Measurements from ENCODE around the gene RPS13.

The RPS13 gene

GRCh38 chr11:17076517-17077239 is 789 bp downstream of the RPS13 start:
- Histone ChIP-seq H3K4me1 (ENCODE audit: insufficient read depth, low read length, poor library complexity, severe bottlenecking) (peaks cover 23% of the 10 kb centered on the region), H3K27me3 (ENCODE audit: insufficient read depth, low read length, poor library complexity, severe bottlenecking) (no peaks in the 10 kb centered on the region), H3K4me2 (ENCODE audit: low read depth, low read length, poor library complexity, severe bottlenecking) (peak overlapping the region; percentile 89), H3K79me2 (ENCODE audit: insufficient read depth, low read length) (peaks cover 51% of the 10 kb centered on the region), H3K9me3 (ENCODE audit: insufficient read depth, low read depth, low read length) (no peaks in the 10 kb centered on the region), H3K36me3 (ENCODE audit: insufficient read depth, low read length) (peaks cover 15% of the 10 kb centered on the region; the same call in 1 of the 2 replicates), H3F3A (ENCODE audit: low read depth) (no peaks in the 10 kb centered on the region), H3K9me2 (replicated peaks; ENCODE audit: low read depth, low read length) (no peaks in the 10 kb centered on the region), H2AFZ (ENCODE audit: low read length) (no peak overlapping the region), H3K9ac (ENCODE audit: low read depth, low read length, poor library complexity, severe bottlenecking) (peak overlapping the region; percentile 93), H4K20me1 (ENCODE audit: insufficient read depth, low read length, poor library complexity, severe bottlenecking) (peaks cover 34% of the 10 kb centered on the region), H3K4me3 (ENCODE audit: low read length, poor library complexity, severe bottlenecking) (peak overlapping the region; percentile 90)
- TF ChIP-seq CTCF (conservative IDR thresholded peaks at IDR 0.05; ENCODE audit: low read length) (no peak), EZH2phosphoT487 (IDR thresholded peaks at IDR 0.05; ENCODE audit: borderline replicate concordance) (no peak)

GRCh38 chr11:17075506-17075905 is 2.0 kb downstream of the RPS13 start:
- peak overlapping the region; percentile 89 for H3K4me2 ChIP-seq (ENCODE audit: low read depth, low read length, poor library complexity, severe bottlenecking)
- no peaks in the 10 kb centered on the region for H3F3A ChIP-seq (ENCODE audit: low read depth)
- H3K36me3 ChIP-seq (ENCODE audit: insufficient read depth, low read length): peaks cover 15% of the 10 kb centered on the region; the same call in 1 of the 2 replicates
- H3K4me3 ChIP-seq (ENCODE audit: low read length, poor library complexity, severe bottlenecking): peak overlapping the region; percentile 90
- TF ChIP-seq CTCF (conservative IDR thresholded peaks at IDR 0.05; ENCODE audit: low read length): no peak
- no peak for TF ChIP-seq EZH2phosphoT487 (IDR thresholded peaks at IDR 0.05; ENCODE audit: borderline replicate concordance)
- H3K9me2 ChIP-seq (replicated peaks; ENCODE audit: low read depth, low read length): no peaks in the 10 kb centered on the region
- H3K79me2 ChIP-seq (ENCODE audit: insufficient read depth, low read length): peaks cover 51% of the 10 kb centered on the region
- H3K4me1 ChIP-seq (ENCODE audit: insufficient read depth, low read length, poor library complexity, severe bottlenecking): peaks cover 23% of the 10 kb centered on the region
- no peaks in the 10 kb centered on the region for H3K9me3 ChIP-seq (ENCODE audit: insufficient read depth, low read depth, low read length)
- no peaks in the 10 kb centered on the region for H3K27me3 ChIP-seq (ENCODE audit: insufficient read depth, low read length, poor library complexity, severe bottlenecking)
- no peak overlapping the region for H2AFZ ChIP-seq (ENCODE audit: low read length)
- H3K9ac ChIP-seq (ENCODE audit: low read depth, low read length, poor library complexity, severe bottlenecking): peak overlapping the region; percentile 93
- peaks cover 34% of the 10 kb centered on the region for H4K20me1 ChIP-seq (ENCODE audit: insufficient read depth, low read length, poor library complexity, severe bottlenecking)

GRCh38 chr11:17073370-17074027 is 4.0 kb downstream of the RPS13 start:
- peaks cover 20% of the 10 kb centered on the region for H3K4me1 ChIP-seq (ENCODE audit: insufficient read depth, low read length, poor library complexity, severe bottlenecking)

More at GRCh38 chr11:17073370-17074027, 4.0 kb downstream of the RPS13 start:
- peaks cover 46% of the 10 kb centered on the region for H3K79me2 ChIP-seq (ENCODE audit: insufficient read depth, low read length)
- H3K9me2 ChIP-seq (replicated peaks; ENCODE audit: low read depth, low read length): no peaks in the 10 kb centered on the region
- no peak overlapping the region for H3K4me2 ChIP-seq (ENCODE audit: low read depth, low read length, poor library complexity, severe bottlenecking)
- no peak overlapping the region for H2AFZ ChIP-seq (ENCODE audit: low read length)
- no peak for TF ChIP-seq CTCF (conservative IDR thresholded peaks at IDR 0.05; ENCODE audit: low read length)
- no peak for TF ChIP-seq EZH2phosphoT487 (IDR thresholded peaks at IDR 0.05; ENCODE audit: borderline replicate concordance)
- H3K9me3 ChIP-seq (ENCODE audit: insufficient read depth, low read depth, low read length): no peaks in the 10 kb centered on the region
- H3K27me3 ChIP-seq (ENCODE audit: insufficient read depth, low read length, poor library complexity, severe bottlenecking): no peaks in the 10 kb centered on the region
- peaks cover 34% of the 10 kb centered on the region for H4K20me1 ChIP-seq (ENCODE audit: insufficient read depth, low read length, poor library complexity, severe bottlenecking)
- peaks cover 15% of the 10 kb centered on the region; the same call in 1 of the 2 replicates for H3K36me3 ChIP-seq (ENCODE audit: insufficient read depth, low read length)
- no peak overlapping the region for H3K9ac ChIP-seq (ENCODE audit: low read depth, low read length, poor library complexity, severe bottlenecking)
- H3F3A ChIP-seq (ENCODE audit: low read depth): no peaks in the 10 kb centered on the region
- H3K4me3 ChIP-seq (ENCODE audit: low read length, poor library complexity, severe bottlenecking): no peak overlapping the region
